GM12878 (cell line): Measurements from ENCODE around the gene KLRD1. TPM values are rescaled to one million over a fixed set of nuclear protein-coding genes. Genes with fewer than 3 reads are reported as not detected.
A peak's percentile ranks its signal among the peaks of the same experiment; 100 is the strongest.

Experiments
- BCLAF1 ChIP-seq: fragments of 450-650 bp; IDR thresholded peaks from 2 replicates; pipeline ENCODE4 v1.6.1; 2017; ENCODE audit warnings: antibody characterized with exemption, mild to moderate bottlenecking, moderate library complexity
- BMI1 ChIP-seq: fragments of 450-650 bp; IDR thresholded peaks from 2 replicates; pipeline ENCODE4 v1.6.1; 2016; ENCODE audit warnings: mild to moderate bottlenecking, moderate library complexity, borderline replicate concordance
- CBX3 ChIP-seq: fragments of 200-600 bp; sonication (generic); IDR thresholded peaks from 2 replicates; pipeline ENCODE4 v1.6.1; 2016; ENCODE audit warnings: low read depth, borderline replicate concordance
- CHD2 ChIP-seq: IDR thresholded peaks from 2 replicates; pipeline ENCODE4 v1.6.1; 2011; ENCODE audit warnings: low read depth, low read length, improper control_type of control experiment, borderline replicate concordance
- CHD4 ChIP-seq: fragments of 200-600 bp; sonication (generic); IDR thresholded peaks from 2 replicates; pipeline ENCODE4 v1.6.1; 2016; ENCODE audit warnings: mild to moderate bottlenecking
- CUX1 ChIP-seq: IDR thresholded peaks from 2 replicates; pipeline ENCODE4 v1.6.1; 2012; ENCODE audit warnings: improper control_type of control experiment, low read depth, low read length; ENCODE audit not compliant: insufficient replicate concordance
- IRF5 ChIP-seq: fragments of 450-650 bp; IDR thresholded peaks from 2 replicates; pipeline ENCODE4 v1.6.1; 2017; ENCODE audit warnings: borderline replicate concordance
- MEF2A ChIP-seq: IDR thresholded peaks from 2 replicates; pipeline ENCODE4 v1.6.1; 2011; ENCODE audit warnings: low read depth, mild to moderate bottlenecking, low read length, moderate library complexity; ENCODE audit not compliant: insufficient read depth
- MTA2 ChIP-seq: fragments of 450-650 bp; IDR thresholded peaks from 2 replicates; pipeline ENCODE4 v1.6.1; 2016; ENCODE audit warnings: low read depth, mild to moderate bottlenecking, moderate library complexity
- NFYA ChIP-seq: IDR thresholded peaks from 2 replicates; pipeline ENCODE4 v1.6.1; 2011; ENCODE audit warnings: low read depth, mild to moderate bottlenecking, low read length, improper control_type of control experiment, borderline replicate concordance
- PAX8 ChIP-seq: fragments of 450-650 bp; IDR thresholded peaks from 2 replicates; pipeline ENCODE4 v1.6.1; 2017; ENCODE audit warnings: mild to moderate bottlenecking, moderate library complexity
- POLR2AphosphoS2 ChIP-seq: IDR thresholded peaks from 2 replicates; pipeline ENCODE4 v1.6.1; 2011; ENCODE audit warnings: low read depth, mild to moderate bottlenecking, low read length, improper control_type of control experiment, moderate library complexity
- RAD51 ChIP-seq: fragments of 450-650 bp; IDR thresholded peaks from 2 replicates; pipeline ENCODE4 v1.6.1; 2016; ENCODE audit warnings: moderate library complexity, mild to moderate bottlenecking, inconsistent platforms
- RCOR1 ChIP-seq: conservative IDR thresholded peaks from 2 replicates; pipeline ENCODE4 v1.6.1; 2012; ENCODE audit warnings: low read depth, low read length, improper control_type of control experiment
- RUNX3 ChIP-seq: IDR thresholded peaks from 2 replicates; pipeline ENCODE4 v1.6.1; 2012; ENCODE audit warnings: low read length, inconsistent platforms
- SMARCA5 ChIP-seq: fragments of 450-650 bp; IDR thresholded peaks from 2 replicates; pipeline ENCODE4 v1.6.1; 2017; ENCODE audit warnings: mild to moderate bottlenecking
- SREBF1 ChIP-seq: IDR thresholded peaks from 2 replicates; pipeline ENCODE4 v1.6.1; 2012; ENCODE audit warnings: mild to moderate bottlenecking, low read length
- TCF12 ChIP-seq: IDR thresholded peaks from 2 replicates; pipeline ENCODE4 v1.6.1; 2011; ENCODE audit warnings: low read depth, mild to moderate bottlenecking, low read length
- TCF7 ChIP-seq: IDR thresholded peaks from 2 replicates; pipeline ENCODE4 v1.6.1; 2014; ENCODE audit warnings: antibody characterized with exemption, borderline replicate concordance
- WRNIP1 ChIP-seq: IDR thresholded peaks from 2 replicates; pipeline ENCODE4 v1.6.1; 2011; ENCODE audit warnings: low read depth, low read length, improper control_type of control experiment, borderline replicate concordance
- YY1 ChIP-seq: IDR thresholded peaks from 2 replicates; pipeline ENCODE4 v1.6.1; 2011; ENCODE audit warnings: low read depth, mild to moderate bottlenecking, low read length
- ZNF24 ChIP-seq: fragments of 450-650 bp; IDR thresholded peaks from 2 replicates; pipeline ENCODE4 v1.6.1; 2017; ENCODE audit warnings: antibody characterized with exemption, mild to moderate bottlenecking
- polyA plus RNA-seq, 11 experiments: library from polyadenylated mRNA; depleted of rRNA in 4 of 11; unstranded in 6 of 11; stranded (reverse) in 5 of 11; fragments of >200 nt; fragmentation: Nextera tagmentation in 4 of 11; fragmentation: Illumina TruSeq in 1 of 11; extraction: Ambion mirVana in 4 of 11; extraction: Trizol in 1 of 11; gene quantifications; 1 replicate in 1 of 11; 2 replicates in 10 of 11; pipeline versions ENCODE4 v1.2.1 to v1.2.3, GENCODE V29; 2011 to 2016; ENCODE audit warnings: inconsistent platforms in 2 of 11, missing spikeins in 2 of 11, low read depth in 1 of 11
- total RNA-seq, 4 experiments: library from RNA; depleted of rRNA in 3 of 4; stranded (reverse); fragments of >200 nt in 3 of 4; fragmentation: Illumina TruSeq in 1 of 4; extraction: Trizol in 1 of 4; gene quantifications; 2 replicates each; pipeline versions ENCODE4 v1.2.1 to v1.2.3, GENCODE V29; 2013 to 2021

Gene KLRD1
- total and polyA plus RNA-seq, 10 of the 15 experiments (the other 5 are each of a cell fraction or from before 2014, with no cell fraction given) = under 0.01 to 0.50 (median 0.13) TPM; not detected in 4

GRCh38 chr12:10363914-10364814, 56.5 kb downstream of the KLRD1 start (continued):
- TF ChIP-seq RUNX3 (peak; percentile 83), IRF5 (no peak), WRNIP1 (no peak), POLR2AphosphoS2 (no peak), PAX8 (no peak), NFYA (no peak), RAD51 (no peak), TCF7 (no peak), CBX3 (no peak), SREBF1 (no peak), MTA2 (peak; percentile 75; the same call in 1 of the 2 replicates), CHD4 (no peak), SMARCA5 (no peak; the same call in 1 of the 2 replicates), YY1 (no peak; the same call in 1 of the 2 replicates), BMI1 (no peak), CUX1 (no peak), TCF12 (peak; percentile 85), MEF2A (no peak), RCOR1 (no peak), CHD2 (no peak), BCLAF1 (no peak), ZNF24 (no peak)
